Transverse colon (tissue), 4 donors: ENCODE data around the gene MTHFSD. TPM values are rescaled to one million over a fixed set of nuclear protein-coding genes. Genes with fewer than 3 reads are reported as not detected.

Experiments used
- DNase-seq: peaks from one replicate; pipeline ENCODE4 v3.0.0-alpha.2; 2019
- H3K27ac ChIP-seq, 4 donors: fragments of 200-600 bp; sonication (generic); 2 replicates each; pipeline ENCODE4 v1.5.1; 2016 to 2018; ENCODE audit warnings: inconsistent platforms in 4 of 4
- H3K27me3 ChIP-seq: fragments of 200-600 bp; sonication (generic); 2 replicates; pipeline ENCODE4 v1.5.1; 2017; ENCODE audit warnings: inconsistent platforms
- H3K36me3 ChIP-seq, 4 donors: fragments of 200-600 bp; sonication (generic); 2 replicates each; pipeline ENCODE4 v1.5.1; 2017 to 2019; ENCODE audit warnings: inconsistent platforms in 4 of 4
- H3K4me1 ChIP-seq, 4 donors: fragments of 200-600 bp; sonication (generic); 2 replicates each; pipeline ENCODE4 v1.5.1; 2017 to 2020; ENCODE audit warnings: inconsistent platforms in 4 of 4
- H3K4me3 ChIP-seq, 4 donors: fragments of 200-600 bp; sonication (generic); 1 replicate in 1 of 4; 2 replicates in 3 of 4; pipeline versions ENCODE4 v1.5.1 to v1.6.1; 2017 to 2019; ENCODE audit warnings: inconsistent platforms in 4 of 4
- H3K9me3 ChIP-seq, 2 donors: fragments of 200-600 bp; sonication (generic); 2 replicates each; pipeline ENCODE4 v1.5.1; 2017 to 2019; ENCODE audit warnings: inconsistent platforms in 2 of 2
- EP300 ChIP-seq: sonication (generic); formaldehyde crosslinking; IDR thresholded peaks from one replicate; pipeline ENCODE4 v1.6.1; 2017; ENCODE audit warnings: antibody characterized with exemption, low read depth
- POLR2A ChIP-seq: fragments of 450-650 bp; IDR thresholded peaks from one replicate; pipeline ENCODE4 v1.6.1; 2016; ENCODE audit warnings: antibody characterized with exemption, mild to moderate bottlenecking, moderate library complexity
- POLR2AphosphoS5 ChIP-seq, 3 donors: sonication (generic); formaldehyde crosslinking; IDR thresholded peaks; one replicate each; pipeline ENCODE4 v1.6.1; 2016; ENCODE audit warnings: antibody characterized with exemption in 3 of 3
- WGBS, 2 donors: methylation state at CpG; one replicate each; pipeline ENCODE4 v1.1.5; 2018; ENCODE audit warnings: low coverage in 1 of 2; 5-methylcytosine and 5-hydroxymethylcytosine counted together
- in situ Hi-C, 4 donors: fragments of 200-750 bp; cut with MboI; loops; one replicate each; pipeline versions ENCODE4 v1.15.0 to v1.15.1; 2017; ENCODE audit warnings: low sequenced_read_pairs in 3 of 4, low pct_ligation_motif_present in 1 of 4, low pct_unique_long_range_greater_than_20kb in 1 of 4
- intact Hi-C: fragments of 100-400 bp; cut with DNase I; formaldehyde crosslinking; loops from one replicate; pipeline ENCODE4 v1.15.1; 2023; ENCODE audit warnings: low total_unique reads
- total RNA-seq, 4 donors: library from RNA; depleted of rRNA; stranded (reverse); fragments of >200 nt; gene quantifications; one replicate each; pipeline ENCODE4 v1.1.0, GENCODE V29; 2016
- TF ChIP-seq, protein P1 (sequence below), 5 experiments: fragments of 200-600 bp in 3 of 5; fragments of 450-650 bp in 2 of 5; sonication (generic) in 3 of 5; IDR thresholded peaks; 1 replicate in 2 of 5; 2 replicates in 3 of 5; pipeline ENCODE4 v1.5.1; 2016 to 2017; ENCODE audit warnings: antibody characterized with exemption in 5 of 5, inconsistent platforms in 3 of 5, mild to moderate bottlenecking in 2 of 5, moderate library complexity in 1 of 5

The MTHFSD gene
- total RNA-seq, 4 donors from 2014 or later = 25.4 to 51.1 (median 30.0) TPM

DNA sequence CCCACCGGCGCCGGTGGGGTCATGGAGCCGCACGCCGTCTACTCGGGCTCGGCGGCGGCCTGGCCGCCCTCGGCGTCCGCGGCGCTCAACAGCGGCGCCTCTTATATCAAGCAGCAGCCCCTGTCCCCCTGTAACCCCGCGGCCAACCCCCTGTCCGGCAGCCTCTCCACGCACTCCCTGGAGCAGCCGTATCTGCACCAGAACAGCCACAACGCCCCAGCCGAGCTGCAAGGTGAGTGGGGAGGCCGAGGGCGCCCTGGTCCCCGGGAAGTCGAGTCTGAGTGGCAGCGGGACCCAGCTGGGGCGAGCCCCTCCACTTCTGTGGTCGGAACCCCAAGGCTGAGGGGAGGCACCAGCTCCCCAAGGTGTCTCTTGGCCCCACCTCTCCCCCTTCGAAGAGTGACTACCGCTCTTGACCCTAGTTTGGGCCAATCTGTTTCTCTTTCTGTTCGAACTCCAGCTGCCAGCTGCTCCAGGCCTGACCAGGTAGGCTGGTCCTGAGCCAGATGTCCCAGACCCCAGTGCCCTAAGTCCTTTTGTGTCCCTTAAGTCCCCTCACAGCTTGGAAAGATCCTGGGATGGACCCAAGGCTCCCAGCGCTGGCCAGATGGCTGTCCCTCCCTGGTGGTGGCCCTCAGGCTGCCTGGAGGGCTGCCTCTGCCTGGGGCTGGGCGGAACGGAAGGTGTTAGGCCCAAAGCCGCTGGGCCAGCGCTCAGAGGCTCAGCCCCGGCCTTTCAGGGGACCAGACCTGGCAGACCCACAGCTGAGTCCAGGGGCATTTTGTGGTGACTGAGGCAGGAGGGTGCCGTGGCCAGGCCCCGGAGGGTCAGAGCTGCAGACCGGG is 43.5 kb downstream of the MTHFSD start:
- WGBS, 2 donors = 19% methylated on average over 41 of the region's 44 CpGs; no CpG with 5 or more reads in 1 of the 2 donors
- peaks cover 100% of the 10 kb centered on the region for H3K27me3 ChIP-seq
- peaks cover 0 to 20% (median 4%) of the 10 kb centered on the region in 4 donors for H3K4me1 ChIP-seq
- TF ChIP-seq EP300 = no peak
- TF ChIP-seq, protein P1, sequence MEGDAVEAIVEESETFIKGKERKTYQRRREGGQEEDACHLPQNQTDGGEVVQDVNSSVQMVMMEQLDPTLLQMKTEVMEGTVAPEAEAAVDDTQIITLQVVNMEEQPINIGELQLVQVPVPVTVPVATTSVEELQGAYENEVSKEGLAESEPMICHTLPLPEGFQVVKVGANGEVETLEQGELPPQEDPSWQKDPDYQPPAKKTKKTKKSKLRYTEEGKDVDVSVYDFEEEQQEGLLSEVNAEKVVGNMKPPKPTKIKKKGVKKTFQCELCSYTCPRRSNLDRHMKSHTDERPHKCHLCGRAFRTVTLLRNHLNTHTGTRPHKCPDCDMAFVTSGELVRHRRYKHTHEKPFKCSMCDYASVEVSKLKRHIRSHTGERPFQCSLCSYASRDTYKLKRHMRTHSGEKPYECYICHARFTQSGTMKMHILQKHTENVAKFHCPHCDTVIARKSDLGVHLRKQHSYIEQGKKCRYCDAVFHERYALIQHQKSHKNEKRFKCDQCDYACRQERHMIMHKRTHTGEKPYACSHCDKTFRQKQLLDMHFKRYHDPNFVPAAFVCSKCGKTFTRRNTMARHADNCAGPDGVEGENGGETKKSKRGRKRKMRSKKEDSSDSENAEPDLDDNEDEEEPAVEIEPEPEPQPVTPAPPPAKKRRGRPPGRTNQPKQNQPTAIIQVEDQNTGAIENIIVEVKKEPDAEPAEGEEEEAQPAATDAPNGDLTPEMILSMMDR (IDR thresholded peaks at IDR 0.05) = no peak
- no peak for TF ChIP-seq POLR2A
- no peak for TF ChIP-seq POLR2AphosphoS5 (IDR thresholded peaks at IDR 0.05)
- no peak for DNase-seq
- peak overlapping the region; percentile 94 to 99 (median 96) for H3K27ac ChIP-seq
- in situ Hi-C loops = loop anchor here (5.0 to 25.0 kb wide), 6 partner anchors 169 to 699 kb away; no protein-coding TSS in a partner anchor
- H3K4me3 ChIP-seq = peak overlapping the region; percentile 47 to 69 (median 56)
- H3K36me3 ChIP-seq = no peaks in the 10 kb centered on the region
- intact Hi-C loops = loop anchor here (5.0 kb wide), 2 partner anchors 49 to 149 kb away; no protein-coding TSS in a partner anchor
- no peaks in the 10 kb centered on the region for H3K9me3 ChIP-seq

- Histone ChIP-seq H3K36me3 (no peaks in the 10 kb centered on the region), H3K4me3 (peak within 1 kb of the TSS; percentile 50 to 84 (median 65)), H3K27ac (peak within 1 kb of the TSS; percentile 94 to 99 (median 96)), H3K9me3 (no peaks in the 10 kb centered on the region), H3K27me3 (peaks cover 100% of the 10 kb centered on the region), H3K4me1 (peaks cover 0 to 20% (median 4%) of the 10 kb centered on the region in 4 donors)
- TF ChIP-seq POLR2AphosphoS5 (IDR thresholded peaks at IDR 0.05) = peak; percentile 65 to 91 (median 71)
- no peak for TF ChIP-seq POLR2A
- WGBS, 2 donors = 10% methylated on average over 51 of the region's 89 CpGs; no CpG with 5 or more reads in 1 of the 2 donors
- no peak for DNase-seq
- intact Hi-C loops = loop anchor here (5.0 kb wide), 2 partner anchors 48 to 148 kb away; no protein-coding TSS in a partner anchor
- in situ Hi-C loops = loop anchor here (5.0 to 25.0 kb wide), 6 partner anchors 168 to 698 kb away; no protein-coding TSS in a partner anchor
Measured at GRCh38 chr16:86510465-86511261, 44.4 kb downstream of the MTHFSD start, which contains the start of gene FOXF1. Gene FOXF1, plus strand, starts transcription at chr16:86510527. Its CDS starts 43 bp downstream, at chr16:86510570.

DNA sequence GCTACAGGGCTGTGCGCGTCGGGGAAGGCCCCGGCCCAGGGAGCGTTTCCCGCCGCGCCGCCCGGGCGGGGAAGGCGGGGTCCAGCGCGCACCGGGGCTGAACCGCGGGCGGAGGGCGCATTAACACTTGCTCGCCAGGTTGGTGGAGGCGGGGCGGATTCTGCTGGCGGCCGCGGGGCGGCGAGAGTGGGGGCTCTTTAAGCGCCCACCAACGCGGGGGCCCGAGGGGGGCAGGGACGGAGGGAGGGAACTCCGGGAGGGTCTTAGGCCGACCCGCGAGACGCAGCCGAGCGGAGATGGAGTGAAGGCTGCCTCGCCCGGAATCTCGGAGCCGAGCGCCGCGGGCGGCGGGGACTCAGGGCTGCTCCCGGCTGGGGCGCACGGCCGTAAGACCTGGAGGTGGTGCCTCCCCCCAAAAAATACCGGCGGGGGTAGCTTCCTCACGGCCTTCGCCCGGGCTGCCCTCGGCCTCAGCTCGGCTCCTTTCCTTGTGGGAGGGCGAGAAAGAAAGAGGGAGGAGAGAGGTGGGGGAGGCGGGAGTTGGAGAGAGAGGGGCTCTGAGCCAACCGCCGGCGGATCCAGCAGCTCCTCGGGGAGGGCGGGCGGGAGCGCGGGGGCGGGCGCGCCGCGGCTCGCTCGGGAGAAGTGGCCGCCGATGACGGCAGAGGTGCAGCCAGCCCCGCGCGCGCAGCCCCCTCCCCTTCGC is 45.1 kb downstream of the MTHFSD start:
- intact Hi-C loops = loop anchor here (5.0 kb wide), 2 partner anchors 48 to 148 kb away; no protein-coding TSS in a partner anchor
- peaks cover 98% of the 10 kb centered on the region for H3K27me3 ChIP-seq
- peak in 2 of 3 donors; percentile 56 to 75 for TF ChIP-seq POLR2AphosphoS5 (IDR thresholded peaks at IDR 0.05)
- TF ChIP-seq, protein P1 (IDR thresholded peaks at IDR 0.05) = no peak
- TF ChIP-seq POLR2A = peak; percentile 22
- peaks cover 0 to 20% (median 4%) of the 10 kb centered on the region in 4 donors for H3K4me1 ChIP-seq
- peak; percentile 73 for DNase-seq
- H3K36me3 ChIP-seq = no peaks in the 10 kb centered on the region
- no peaks in the 10 kb centered on the region for H3K9me3 ChIP-seq
- 1% methylated on average over 38 of the region's 84 CpGs; no CpG with 5 or more reads in 1 of the 2 donors for WGBS, 2 donors
- H3K27ac ChIP-seq = peak overlapping the region; percentile 94 to 99 (median 96)
- H3K4me3 ChIP-seq = peak overlapping the region; percentile 50 to 84 (median 65)
- in situ Hi-C loops = loop anchor here (5.0 to 25.0 kb wide), 6 partner anchors 168 to 698 kb away; no protein-coding TSS in a partner anchor
